Measurements from ENCODE around the gene HAUS3.

Gene HAUS3, protein sequence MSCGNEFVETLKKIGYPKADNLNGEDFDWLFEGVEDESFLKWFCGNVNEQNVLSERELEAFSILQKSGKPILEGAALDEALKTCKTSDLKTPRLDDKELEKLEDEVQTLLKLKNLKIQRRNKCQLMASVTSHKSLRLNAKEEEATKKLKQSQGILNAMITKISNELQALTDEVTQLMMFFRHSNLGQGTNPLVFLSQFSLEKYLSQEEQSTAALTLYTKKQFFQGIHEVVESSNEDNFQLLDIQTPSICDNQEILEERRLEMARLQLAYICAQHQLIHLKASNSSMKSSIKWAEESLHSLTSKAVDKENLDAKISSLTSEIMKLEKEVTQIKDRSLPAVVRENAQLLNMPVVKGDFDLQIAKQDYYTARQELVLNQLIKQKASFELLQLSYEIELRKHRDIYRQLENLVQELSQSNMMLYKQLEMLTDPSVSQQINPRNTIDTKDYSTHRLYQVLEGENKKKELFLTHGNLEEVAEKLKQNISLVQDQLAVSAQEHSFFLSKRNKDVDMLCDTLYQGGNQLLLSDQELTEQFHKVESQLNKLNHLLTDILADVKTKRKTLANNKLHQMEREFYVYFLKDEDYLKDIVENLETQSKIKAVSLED

DNA sequence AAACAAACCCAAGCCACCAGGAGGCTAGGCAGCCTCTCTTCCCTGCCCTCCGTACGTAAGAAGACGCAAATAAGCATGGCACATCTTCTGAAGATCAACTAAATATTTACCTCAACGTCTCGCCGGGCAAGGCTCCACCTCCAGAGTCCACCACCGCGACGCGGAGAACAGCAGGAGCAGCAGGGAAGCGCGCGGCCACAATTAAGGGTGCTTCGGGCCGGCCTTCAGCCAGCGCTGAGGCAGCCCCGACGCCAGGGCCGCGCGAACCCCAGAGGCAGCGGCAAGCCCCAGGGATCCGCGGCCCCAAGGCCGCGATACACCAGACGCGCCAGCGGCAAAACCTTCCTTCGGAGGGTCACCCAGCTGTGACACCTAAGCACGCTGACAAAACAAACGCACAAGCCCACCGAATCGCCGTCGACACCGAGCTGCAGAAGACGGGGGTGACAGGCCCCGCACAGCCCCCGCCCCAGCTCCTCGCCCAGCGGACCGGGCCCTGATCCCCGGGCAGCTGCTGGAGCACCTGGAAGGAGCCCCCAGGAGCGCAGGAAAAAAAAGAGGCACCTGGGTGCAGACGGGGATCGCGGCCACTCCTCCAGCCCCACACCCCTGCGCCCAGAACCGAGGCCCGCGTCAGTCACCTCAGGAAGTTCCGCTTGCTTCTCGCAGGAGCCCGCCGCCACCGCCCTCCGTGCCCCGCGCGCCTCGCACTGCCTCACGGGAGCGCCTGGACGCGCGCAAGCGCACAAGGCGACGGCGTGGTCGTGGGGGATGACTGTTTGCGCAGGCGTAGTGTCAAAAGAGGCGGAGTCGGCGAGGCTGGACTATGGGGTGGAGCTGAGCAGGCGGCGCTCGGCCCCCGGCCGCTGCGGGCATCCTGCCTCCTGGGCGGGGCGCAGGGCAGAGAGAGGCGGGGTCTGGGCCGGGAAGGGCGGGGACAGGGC is at the start of gene HAUS3, which contains the start of gene POLN:
TSS of gene HAUS3 (minus strand) at position 712 of the 944 bp plus-strand sequence. CDS start 1,175 bp downstream, outside the sequence.
TSS of gene POLN (minus strand) at position 712 of the 944 bp plus-strand sequence. CDS start 12,890 bp downstream, outside the sequence.
- DNase-seq, result peak; percentile 96

DNA sequence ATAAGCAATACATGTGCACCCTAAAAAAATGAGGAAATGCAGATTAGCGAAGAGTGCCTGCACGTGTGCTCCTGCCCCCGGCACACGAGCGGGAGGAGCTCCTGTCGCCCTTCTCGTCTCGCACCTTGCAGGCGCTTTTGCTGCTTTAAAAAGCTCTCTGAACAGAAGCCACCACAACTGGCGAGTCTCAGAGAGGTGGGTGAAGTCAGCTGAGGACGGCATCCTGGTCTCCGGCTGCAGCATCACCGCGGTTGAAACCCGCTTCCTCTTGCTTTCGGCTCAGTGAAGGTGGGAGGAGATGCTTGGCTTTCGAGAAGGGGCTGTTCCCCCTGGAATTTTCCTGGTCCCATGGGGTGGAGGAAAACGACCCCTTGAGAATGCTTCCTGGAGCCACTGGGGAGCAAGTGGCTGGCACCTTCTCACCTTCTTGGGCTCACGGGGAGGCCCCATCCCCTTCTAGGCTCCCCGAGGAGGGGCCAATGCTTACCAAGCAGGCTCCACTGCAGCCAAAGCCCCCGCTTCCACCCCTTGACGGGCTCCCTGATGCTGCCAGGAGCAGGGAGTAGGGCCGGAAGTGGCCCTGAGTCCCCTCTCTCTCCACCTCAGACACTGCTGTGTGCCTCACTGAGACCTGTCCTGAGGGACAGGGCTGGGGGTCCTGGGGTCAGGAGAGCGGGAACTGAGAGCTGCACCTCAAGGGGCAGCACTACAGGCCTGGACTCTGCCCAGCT is 49.2 kb upstream of the HAUS3 start:
- no peak for DNase-seq

DNA sequence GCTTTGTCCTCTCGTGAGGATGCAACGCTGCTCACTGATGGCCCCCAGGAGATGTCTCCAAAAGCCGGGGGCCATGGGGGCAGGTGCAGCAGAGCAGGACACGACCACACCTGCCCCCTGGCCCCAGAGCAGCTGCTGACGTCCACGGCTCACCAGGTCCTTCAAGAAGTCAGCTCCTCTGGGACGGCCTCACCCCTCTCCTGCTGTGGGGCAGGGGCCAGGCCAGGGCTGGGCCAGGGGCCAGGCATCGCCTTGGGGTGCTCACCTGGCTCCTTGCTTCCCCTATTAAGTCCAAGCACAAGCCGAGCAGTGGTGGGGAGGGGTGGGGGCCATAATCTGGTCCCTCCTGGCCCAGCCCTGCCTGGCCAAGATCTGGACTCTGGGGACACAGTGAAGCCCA is 48.6 kb upstream of the HAUS3 start:
- DNase-seq, result no peak

GRCh38 chr4:2289955-2290333 is 48.0 kb upstream of the HAUS3 start:
- no peak for DNase-seq

DNA sequence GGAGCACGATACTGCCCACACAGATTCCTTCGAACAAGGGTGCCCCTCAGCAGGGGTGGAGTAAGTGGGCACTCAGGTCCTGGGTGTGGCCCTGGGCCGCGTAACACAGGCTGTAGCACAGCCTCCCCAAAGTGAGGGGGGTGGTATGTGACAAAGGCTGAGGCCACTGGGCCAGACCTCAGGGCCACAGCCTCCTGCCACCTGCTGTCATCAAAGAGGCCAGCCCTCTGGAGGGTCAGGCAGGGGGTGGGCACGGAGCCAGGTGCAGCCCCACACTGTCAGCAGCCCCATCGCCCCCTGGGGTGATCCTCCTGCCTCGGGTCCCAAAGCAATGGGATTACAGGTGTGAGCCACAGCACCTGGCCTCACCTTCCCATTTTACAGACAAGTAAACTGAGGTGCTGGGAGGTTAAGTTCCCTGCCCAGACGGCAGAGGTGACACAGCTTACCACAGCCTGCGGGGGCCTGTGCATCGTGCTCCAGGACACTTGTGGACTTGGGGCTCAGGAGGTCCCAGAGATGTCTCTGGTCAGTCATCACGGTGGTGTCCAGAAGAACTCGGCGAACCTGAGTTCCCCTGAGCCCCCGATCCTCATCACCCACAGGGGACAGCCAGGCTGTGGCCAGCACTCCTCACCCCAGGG is 47.5 kb upstream of the HAUS3 start:
- DNase-seq, result no peak

DNA sequence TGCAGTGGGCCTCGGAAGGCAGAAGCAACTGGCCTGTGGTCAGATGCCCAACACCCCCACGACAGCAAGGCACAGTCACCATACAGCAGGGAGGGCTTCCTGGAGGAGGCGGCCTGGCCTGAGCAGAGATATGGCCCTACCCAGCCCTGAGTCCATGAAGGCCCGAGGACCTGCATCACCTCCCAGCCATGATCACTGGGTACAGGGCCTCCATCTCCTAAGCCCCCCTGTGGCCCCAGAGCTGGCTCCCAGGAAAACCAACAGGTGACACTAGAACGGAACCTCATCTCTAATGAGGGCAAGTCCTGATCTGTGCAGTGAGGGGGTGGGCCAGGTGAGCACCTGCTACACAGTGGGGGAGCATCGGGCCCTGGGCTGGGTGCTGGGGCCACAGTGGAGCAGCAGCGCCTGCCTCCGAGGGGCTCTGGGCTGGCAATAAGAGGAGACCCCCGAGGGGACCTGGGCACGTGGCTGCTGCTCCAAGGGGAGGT is 46.2 kb upstream of the HAUS3 start:
- DNase-seq, result no peak

DNA sequence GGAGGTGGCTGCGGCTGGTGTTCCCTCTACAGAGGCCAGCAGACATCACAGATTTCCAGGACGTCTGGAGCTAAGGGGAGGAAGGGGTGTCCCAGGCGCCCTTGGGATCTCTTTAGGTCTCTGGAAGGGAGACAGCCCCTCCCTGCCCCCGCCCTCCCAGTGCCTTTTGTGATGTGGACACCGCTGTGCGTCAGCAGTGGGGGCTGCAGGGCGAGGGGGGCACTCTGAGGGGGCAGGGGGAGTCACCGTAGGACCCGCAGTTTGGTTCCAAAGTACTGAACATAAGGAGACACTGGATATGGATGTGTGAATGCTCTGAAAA is 45.6 kb upstream of the HAUS3 start:
- no peak for DNase-seq

- DNase-seq, result no peak
Measured at GRCh38 chr4:2286904-2287593, 45.1 kb upstream of the HAUS3 start.

DNA sequence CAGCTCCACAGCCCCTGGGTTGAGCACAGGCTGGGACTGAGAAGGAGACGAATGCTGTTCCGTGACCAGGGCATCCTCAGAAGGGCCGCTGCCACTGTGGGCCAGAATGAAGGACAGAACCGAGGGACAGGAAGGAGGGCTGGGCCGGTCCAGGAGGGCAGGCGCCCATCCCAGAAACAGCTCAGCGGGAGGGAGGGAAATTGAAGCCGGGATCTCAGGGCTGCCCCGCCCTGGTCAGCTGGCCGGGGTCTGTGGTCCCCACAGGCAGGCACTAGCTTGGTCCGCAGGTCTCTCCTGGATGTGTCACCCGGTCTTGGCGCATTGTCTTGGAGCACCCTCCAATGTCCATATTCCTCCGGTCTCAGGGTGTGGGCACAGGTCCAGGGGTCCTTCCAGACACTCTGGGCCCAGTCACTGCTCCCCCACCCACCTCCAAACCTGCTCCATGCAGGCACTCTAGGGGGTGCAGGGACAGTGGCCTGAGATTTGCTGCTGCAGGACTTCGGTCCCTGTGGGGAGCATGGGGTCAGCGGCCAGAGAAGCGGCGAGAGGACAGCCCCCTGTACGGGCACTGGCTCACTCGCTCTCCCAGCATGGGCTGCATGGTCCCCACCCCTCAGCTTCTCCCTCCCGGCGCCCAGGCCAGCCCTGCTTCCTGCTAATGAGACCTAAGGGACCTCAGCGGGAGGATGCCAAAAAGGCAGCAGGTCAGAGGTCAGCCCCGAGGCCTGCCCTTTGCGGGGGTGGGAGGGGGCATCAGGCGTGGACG is 43.9 kb upstream of the HAUS3 start:
- DNase-seq, result no peak

DNA sequence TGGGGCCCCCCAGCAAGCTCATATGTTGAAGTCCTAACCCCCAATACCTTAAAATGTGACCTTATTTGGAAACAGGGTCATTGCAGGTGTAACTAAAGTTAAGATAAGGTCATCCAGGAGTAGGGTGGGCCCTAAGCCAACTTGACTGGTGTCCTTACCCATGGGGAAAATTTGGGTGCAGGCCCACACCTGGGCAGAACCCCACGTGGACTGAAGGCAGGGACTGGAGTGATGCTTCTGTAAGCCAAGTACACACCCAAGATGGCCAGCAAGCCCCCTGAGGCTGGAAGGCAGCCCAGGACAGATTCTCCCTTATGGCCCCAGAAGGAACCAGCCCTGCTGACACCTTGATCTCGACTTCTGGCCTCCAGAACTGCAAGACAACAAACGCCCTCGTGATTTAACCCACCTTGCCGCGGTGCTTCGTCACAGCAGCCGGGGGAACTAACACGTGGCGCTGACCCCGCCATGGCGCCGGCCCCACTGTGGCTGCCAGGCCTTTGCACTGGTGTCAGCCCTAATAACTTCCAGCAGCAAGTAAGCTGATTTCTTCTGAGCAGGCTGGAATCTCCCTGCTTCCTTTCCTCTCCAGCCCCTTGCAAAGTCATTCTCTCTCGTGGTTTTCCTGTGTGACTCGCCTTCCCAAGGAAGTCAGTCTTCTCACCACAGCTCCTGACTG is 43.2 kb upstream of the HAUS3 start:
- DNase-seq, result no peak

DNA sequence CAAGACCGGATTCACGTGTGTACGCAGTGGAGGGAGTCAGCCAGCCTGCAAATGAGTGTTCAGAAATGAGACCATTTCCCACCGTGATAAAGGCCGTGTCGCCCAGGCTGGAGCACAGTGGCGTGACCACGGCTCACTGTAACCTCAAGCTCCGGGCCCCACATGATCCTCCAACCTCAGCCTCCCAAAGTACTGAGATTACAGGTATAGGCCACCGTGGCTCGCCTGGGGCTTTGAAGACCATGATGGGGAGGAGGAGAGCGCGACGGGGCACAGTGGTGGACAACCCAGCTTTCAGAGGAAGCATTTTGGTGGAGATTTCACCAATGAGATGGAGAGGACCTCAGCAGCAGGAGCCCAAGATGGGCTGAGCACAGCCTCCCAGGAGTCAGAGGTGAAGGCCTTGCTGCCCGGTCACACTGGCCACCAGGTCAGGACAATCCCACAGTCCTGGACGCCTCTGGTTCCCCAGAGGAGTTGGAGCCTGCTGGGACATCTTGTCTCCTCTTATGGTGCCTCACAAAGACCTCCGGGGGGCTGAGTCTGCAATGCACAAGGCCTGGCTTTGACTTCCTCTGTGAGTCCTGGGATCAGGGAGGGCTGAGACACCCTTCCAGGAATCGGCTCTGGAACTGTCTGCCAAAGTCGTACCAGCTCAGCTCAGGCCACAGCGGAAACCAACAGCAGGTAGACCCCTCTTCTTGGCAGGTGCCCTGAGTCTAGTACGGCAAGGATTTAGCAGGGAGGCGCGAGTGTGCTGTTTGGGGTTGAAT is 42.4 kb upstream of the HAUS3 start:
- no peak for DNase-seq

DNA sequence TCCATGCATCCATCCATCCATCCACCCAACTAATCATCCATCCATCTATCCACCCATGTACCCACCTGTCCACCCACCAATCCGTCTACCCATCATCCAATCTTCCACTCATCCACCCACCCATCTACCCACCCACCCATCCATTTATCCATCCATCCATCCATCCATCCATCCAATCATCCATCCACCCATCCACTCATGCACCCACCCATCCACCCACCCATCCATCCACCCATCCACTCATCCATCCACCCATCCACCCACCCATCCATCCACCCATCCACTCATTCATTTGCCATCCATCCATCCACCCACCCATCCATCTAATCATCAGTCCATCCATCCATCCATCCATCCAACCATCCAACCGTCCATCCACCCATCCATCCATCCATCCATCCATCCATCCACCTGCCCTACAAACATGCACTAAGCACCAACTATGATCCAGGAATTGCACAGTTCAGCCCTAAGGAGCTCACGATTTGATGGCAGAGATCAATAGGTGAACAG is 41.3 kb upstream of the HAUS3 start:
- DNase-seq, result no peak

DNA sequence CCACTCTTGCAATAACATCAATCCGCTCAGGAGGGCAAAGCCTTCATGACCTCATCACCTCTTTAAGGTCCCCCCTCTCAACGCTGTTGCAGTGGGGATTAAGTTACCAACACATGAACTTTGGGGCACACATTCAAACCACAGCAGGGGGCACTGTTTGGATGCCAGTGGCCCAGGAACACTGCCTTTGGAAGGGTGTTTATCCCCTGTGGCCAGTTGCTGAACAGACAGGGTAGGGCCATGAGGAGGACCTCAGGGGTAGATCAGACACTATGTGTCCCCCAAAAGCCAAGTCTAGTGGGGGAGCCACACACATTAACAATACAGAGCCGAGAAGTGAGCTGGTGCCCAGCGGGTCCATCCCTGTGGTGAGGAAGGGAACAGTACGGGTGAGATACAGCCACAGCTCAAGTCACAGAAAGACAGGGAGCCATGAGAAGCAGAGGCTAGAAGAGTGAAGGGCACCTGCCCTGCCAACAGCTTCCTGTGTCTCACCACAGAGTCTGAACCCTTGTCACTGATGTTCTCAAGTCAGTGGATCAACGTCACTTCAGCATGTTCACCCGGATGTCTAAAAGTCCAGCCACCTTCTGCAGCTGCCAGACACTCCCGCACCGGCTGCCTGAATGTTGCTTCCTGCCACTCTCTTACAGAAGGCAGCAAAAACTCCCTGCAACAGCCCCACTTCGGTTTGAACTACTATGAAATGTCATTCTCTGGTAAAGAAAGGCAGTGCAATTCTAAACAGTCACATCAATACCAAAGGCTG is 39.8 kb upstream of the HAUS3 start:
- DNase-seq, result no peak

DNA sequence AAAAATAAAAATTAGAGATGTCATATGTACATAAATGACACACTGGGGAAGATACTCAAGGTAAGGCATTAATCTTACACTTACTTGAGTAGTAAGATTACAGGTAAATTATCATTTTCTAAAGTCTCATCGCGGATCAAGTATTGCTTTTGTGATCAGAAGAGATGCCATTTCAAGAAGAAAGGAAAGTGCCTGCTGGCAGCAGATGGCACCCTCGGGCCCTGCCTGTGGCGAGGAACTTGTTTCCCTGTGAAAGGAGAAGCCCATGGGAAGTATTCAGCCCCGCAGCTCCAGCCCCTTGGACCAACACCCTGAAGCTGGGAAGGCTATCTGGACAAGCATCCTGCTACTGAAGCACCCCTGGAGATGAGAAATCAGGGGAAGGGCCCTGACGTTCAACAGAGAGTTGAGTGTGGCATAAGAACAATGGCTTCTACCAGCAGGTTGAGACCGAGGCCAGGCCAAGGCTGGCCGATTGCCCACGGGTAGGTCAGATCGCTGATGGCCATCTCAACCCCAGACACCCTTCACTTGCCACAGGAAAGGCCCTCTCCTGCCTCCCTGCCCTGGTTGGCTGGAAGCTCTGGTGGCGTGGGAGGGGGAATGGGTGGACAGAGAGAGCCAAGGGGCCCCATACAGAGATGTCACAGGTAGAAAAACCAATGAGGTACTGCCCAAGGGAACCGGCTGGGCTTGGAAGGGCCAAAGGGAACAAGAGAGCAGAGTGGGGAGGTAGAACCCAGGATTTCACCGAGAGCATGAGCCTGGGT is 38.8 kb upstream of the HAUS3 start:
- no peak for DNase-seq

DNA sequence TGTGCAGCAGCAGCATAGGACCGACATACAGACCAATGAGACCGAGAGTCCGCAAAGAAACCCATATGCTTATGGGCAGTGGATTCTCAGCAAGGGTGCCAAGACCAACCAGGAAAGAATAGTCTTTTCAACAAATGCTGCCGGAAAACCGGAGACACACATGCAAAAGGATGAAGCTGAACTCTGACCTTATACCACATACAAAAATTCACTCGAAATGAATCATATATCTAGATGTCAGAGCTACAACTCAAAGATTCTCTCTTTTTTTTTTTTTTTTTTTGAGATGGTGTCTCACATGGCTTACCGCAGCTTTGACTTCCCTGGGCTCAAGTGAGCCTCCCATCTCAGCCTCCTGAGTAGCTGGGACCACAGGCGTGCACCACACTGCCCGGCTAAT is 36.0 kb upstream of the HAUS3 start:
- no peak for DNase-seq

GRCh38 chr4:2276581-2277325 is 34.8 kb upstream of the HAUS3 start:
- no peak for DNase-seq
